HCT116 (cell line): ENCODE results near the gene MYH15. TPM values are rescaled to one million over a fixed set of nuclear protein-coding genes. Genes with fewer than 3 reads are reported as not detected.

Experiments
- ATAC-seq: fragments of 200-7000 bp; cut with Tn5 transposase; 2 replicates; pipeline ENCODE4 v1.9.1; 2020; ENCODE audit warnings: mild to moderate bottlenecking, moderate library complexity
- BruUV-seq: library from RNA; stranded (reverse); fragments of 400-500 nt; replicated peaks from 2 replicates; lab custom pipeline; 2021; lab: Mats Ljungman, UMichigan
- CTCF ChIA-PET: fragments of 300-600 bp; sonication (Branson Sonifier 250); formaldehyde crosslinking; loops from one replicate; lab custom pipeline; 2021; ENCODE audit warnings: antibody characterized with exemption; lab: Charles Lee
- POLR2A ChIA-PET: fragments of 300-600, 350-600 bp; sonication (Branson Sonifier 250); formaldehyde crosslinking; loops from one replicate; lab custom pipeline; 2021; ENCODE audit warnings: antibody characterized with exemption; lab: Charles Lee
- RAD21 ChIA-PET, 2 experiments: fragments of 300-600 bp; sonication (Branson Sonifier 250); formaldehyde crosslinking; loops; one replicate each; lab custom pipeline; 2023; ENCODE audit warnings: low total read pairs in 2 of 2; ENCODE audit not compliant: uncharacterized antibody in 2 of 2, unreplicated experiment in 2 of 2, low non-redundant PET in 1 of 2; lab: Charles Lee
- DNase-seq: peaks from one replicate; pipeline ENCODE4 v3.0.0-alpha.2; 2010; ENCODE audit warnings: low read depth, low spot score
- H2AFZ ChIP-seq: fragments of 200-600 bp; shearing (Covaris generic), sonication (generic); 2 replicates; pipeline ENCODE4 v1.6.1; 2017; ENCODE audit warnings: low read depth, mixed run types, mixed read lengths, antibody characterized with exemption, low read length; ENCODE audit not compliant: poor library complexity, severe bottlenecking
- H3K27ac ChIP-seq: 2 replicates; pipeline ENCODE4 v1.5.1; 2012; ENCODE audit warnings: low read depth, low read length
- H3K27me3 ChIP-seq: fragments of 200-600 bp; sonication (generic); 2 replicates; pipeline ENCODE4 v1.6.1; 2016; ENCODE audit warnings: mixed run types, low read length, mixed read lengths; ENCODE audit not compliant: insufficient read depth
- H3K36me3 ChIP-seq, 2 experiments: fragments of 200-500 bp in 1 of 2; fragments of 200-600 bp in 1 of 2; sonication (Bioruptor generic) in 1 of 2; sonication (generic) in 1 of 2; 2 replicates each; pipeline versions ENCODE4 v1.5.1 to v1.6.1; 2014 to 2016; ENCODE audit warnings: low read length in 2 of 2, inconsistent platforms in 1 of 2, mixed read lengths in 1 of 2, mixed run types in 1 of 2; ENCODE audit not compliant: insufficient read depth in 2 of 2, control insufficient read depth in 1 of 2
- H3K4me1 ChIP-seq, 2 experiments: fragments of 200-600 bp in 1 of 2; sonication (generic) in 1 of 2; 2 replicates each; pipeline versions ENCODE4 v1.5.1 to v1.6.1; 2012 to 2017; ENCODE audit warnings: low read length in 2 of 2, inconsistent platforms in 1 of 2, mild to moderate bottlenecking in 1 of 2, mixed read lengths in 1 of 2, mixed run types in 1 of 2, moderate library complexity in 1 of 2; ENCODE audit not compliant: insufficient read depth in 2 of 2, control insufficient read depth in 1 of 2
- H3K4me2 ChIP-seq: fragments of 200-600 bp; sonication (generic); 2 replicates; pipeline ENCODE4 v1.6.1; 2017; ENCODE audit warnings: mixed run types, low read length, mixed read lengths
- H3K4me3 ChIP-seq, 2 experiments: fragments of 200-600 bp in 1 of 2; sonication (generic) in 1 of 2; replicated peaks in 1 of 2; 2 replicates each; pipeline ENCODE4 v1.5.1; 2011 to 2016; ENCODE audit warnings: low read length in 2 of 2, control low read depth in 1 of 2, low read depth in 1 of 2, mild to moderate bottlenecking in 1 of 2, mixed read lengths in 1 of 2, mixed run types in 1 of 2
- H3K79me2 ChIP-seq: fragments of 200-600 bp; sonication (generic); 2 replicates; pipeline ENCODE4 v1.6.1; 2017; ENCODE audit warnings: mild to moderate bottlenecking, mixed run types, low read length, moderate library complexity, mixed read lengths; ENCODE audit not compliant: insufficient read depth
- H3K9ac ChIP-seq: fragments of 200-600 bp; sonication (generic); 2 replicates; pipeline ENCODE4 v1.6.1; 2016; ENCODE audit warnings: low read length, mixed read lengths
- H3K9me2 ChIP-seq: fragments of 200-600 bp; sonication (generic), shearing (Covaris generic); 2 replicates; pipeline ENCODE4 v1.6.1; 2017; ENCODE audit warnings: mixed run types, mild to moderate bottlenecking, moderate library complexity; ENCODE audit not compliant: insufficient read depth
- H3K9me3 ChIP-seq, 2 experiments: fragments of 200-500 bp in 1 of 2; fragments of 200-600 bp in 1 of 2; sonication (Bioruptor generic) in 1 of 2; sonication (generic) in 1 of 2; 2 replicates each; pipeline ENCODE4 v1.6.1; 2014 to 2017; ENCODE audit warnings: low read length in 2 of 2, mixed read lengths in 2 of 2, inconsistent platforms in 1 of 2, low read depth in 1 of 2, mild to moderate bottlenecking in 1 of 2, mixed run types in 1 of 2, moderate library complexity in 1 of 2; ENCODE audit not compliant: control insufficient read depth in 1 of 2, insufficient read depth in 1 of 2
- H4K20me1 ChIP-seq: fragments of 200-600 bp; sonication (generic), shearing (Covaris generic); 2 replicates; pipeline ENCODE4 v1.6.1; 2017; ENCODE audit warnings: mixed run types, mild to moderate bottlenecking, moderate library complexity; ENCODE audit not compliant: insufficient read depth
- ATF3 ChIP-seq: IDR thresholded peaks from 2 replicates; pipeline ENCODE4 v1.6.1; 2012
- CEBPB ChIP-seq: IDR thresholded peaks from 2 replicates; pipeline ENCODE4 v1.6.1; 2012; ENCODE audit warnings: low read depth
- EGR1 ChIP-seq: IDR thresholded peaks from 2 replicates; pipeline ENCODE4 v1.6.1; 2012; ENCODE audit warnings: low read depth
- ELF1 ChIP-seq: IDR thresholded peaks from 2 replicates; pipeline ENCODE4 v1.6.1; 2012; ENCODE audit warnings: low read depth, borderline replicate concordance
- EZH2 ChIP-seq: fragments of 200-600 bp; sonication (generic); IDR thresholded peaks from 2 replicates; pipeline ENCODE4 v1.6.1; 2017; ENCODE audit warnings: antibody characterized with exemption, mixed run types
- FOSL1 ChIP-seq: IDR thresholded peaks from 2 replicates; pipeline ENCODE4 v1.6.1; 2012; ENCODE audit warnings: low read depth
- JUND ChIP-seq: IDR thresholded peaks from 2 replicates; pipeline ENCODE4 v1.6.1; 2012
- MAX ChIP-seq: IDR thresholded peaks from 2 replicates; pipeline ENCODE4 v1.6.1; 2012
- POLR2AphosphoS5 ChIP-seq: IDR thresholded peaks from 2 replicates; pipeline ENCODE4 v1.6.1; 2011; ENCODE audit warnings: mild to moderate bottlenecking, low read depth, low read length, moderate library complexity
- RAD21 ChIP-seq: IDR thresholded peaks from 2 replicates; pipeline ENCODE4 v1.6.1; 2012; ENCODE audit warnings: low read depth, mild to moderate bottlenecking
- SP1 ChIP-seq: IDR thresholded peaks from 2 replicates; pipeline ENCODE4 v1.6.1; 2012; ENCODE audit warnings: low read depth
- SRF ChIP-seq: IDR thresholded peaks from 2 replicates; pipeline ENCODE4 v1.6.1; 2012; ENCODE audit warnings: low read depth
- TCF7L2 ChIP-seq: IDR thresholded peaks from 2 replicates; pipeline ENCODE4 v1.7.0; 2011; ENCODE audit warnings: borderline replicate concordance, inconsistent platforms; ENCODE audit not compliant: insufficient read depth, insufficient read length; ENCODE audit errors: extremely low read depth
- YY1 ChIP-seq: IDR thresholded peaks from 2 replicates; pipeline ENCODE4 v1.6.1; 2011; ENCODE audit warnings: low read length, low read depth, moderate library complexity, mild to moderate bottlenecking; ENCODE audit not compliant: insufficient replicate concordance; ENCODE audit errors: extremely low read depth
- ZFX ChIP-seq: fragments of 450-650 bp; IDR thresholded peaks from 2 replicates; pipeline ENCODE4 v1.6.1; 2017
- ZNF274 ChIP-seq: fragments of 200-500 bp; sonication (Bioruptor generic); IDR thresholded peaks from 2 replicates; pipeline ENCODE4 v1.6.1; 2014; ENCODE audit warnings: mild to moderate bottlenecking, low read depth, low read length, inconsistent platforms
- intact Hi-C: fragments of 100-400 bp; cut with micrococcal nuclease; formaldehyde crosslinking; loops from 2 replicates; pipeline ENCODE4 v1.10.0; 2022
- total RNA-seq: library from RNA; stranded (reverse); gene quantifications from one replicate; pipeline ENCODE4 v1.2.1, GENCODE V29; 2021; ENCODE audit not compliant: unreplicated experiment
- TF ChIP-seq, protein P1 (sequence below): IDR thresholded peaks from 2 replicates; pipeline ENCODE4 v1.6.1; 2012; ENCODE audit warnings: low read depth

The MYH15 gene
- total RNA-seq, 1 experiment from 2014 or later = 11.2 TPM

DNA sequence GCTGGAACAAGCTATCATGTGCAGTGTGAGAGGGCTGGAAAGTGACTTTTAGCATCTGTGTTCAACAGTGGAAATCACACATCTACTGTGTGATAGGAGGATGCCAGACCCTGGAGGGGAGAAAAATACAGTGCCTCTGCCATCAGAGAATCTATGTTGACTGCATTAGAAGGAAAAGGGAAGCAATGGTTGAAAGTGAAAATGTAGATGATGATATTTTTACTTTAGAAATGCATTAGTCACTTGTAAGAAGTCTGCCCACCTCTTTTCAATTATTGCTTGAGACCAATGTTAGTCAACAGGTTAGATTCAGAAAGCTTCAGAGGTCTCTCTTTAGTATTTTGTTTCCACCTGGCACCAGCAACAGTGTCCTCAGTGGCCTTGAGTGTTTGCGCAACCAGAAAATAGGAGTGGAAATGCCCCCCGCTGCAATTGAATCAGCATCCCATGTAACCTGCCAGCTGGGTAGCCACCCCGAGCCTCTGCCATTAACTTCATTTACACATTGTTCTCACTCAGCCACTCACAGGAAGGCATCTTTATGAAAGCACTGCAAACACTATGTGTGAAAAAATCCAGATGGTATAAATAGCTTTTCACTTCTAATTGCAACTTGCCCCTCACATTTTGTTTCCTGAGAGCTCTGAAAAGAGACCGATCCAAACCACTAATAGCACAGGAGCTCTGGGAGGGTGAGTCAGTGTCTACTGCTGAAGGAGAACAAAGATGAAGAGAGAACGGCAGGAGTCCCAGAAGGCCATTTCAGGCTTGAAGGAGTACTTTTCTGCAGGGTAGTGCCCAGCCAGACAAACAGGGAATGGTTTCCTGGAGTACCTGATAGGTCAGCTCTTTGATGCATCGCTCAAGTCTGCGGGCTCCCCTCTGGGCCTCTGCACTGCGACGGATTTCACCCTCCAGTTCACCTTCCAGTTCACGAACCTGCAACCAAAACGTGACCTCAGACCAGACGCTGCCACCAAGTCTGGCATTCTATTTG lies 122.0 kb downstream of the MYH15 start (continued):
- TF ChIP-seq, protein P1, sequence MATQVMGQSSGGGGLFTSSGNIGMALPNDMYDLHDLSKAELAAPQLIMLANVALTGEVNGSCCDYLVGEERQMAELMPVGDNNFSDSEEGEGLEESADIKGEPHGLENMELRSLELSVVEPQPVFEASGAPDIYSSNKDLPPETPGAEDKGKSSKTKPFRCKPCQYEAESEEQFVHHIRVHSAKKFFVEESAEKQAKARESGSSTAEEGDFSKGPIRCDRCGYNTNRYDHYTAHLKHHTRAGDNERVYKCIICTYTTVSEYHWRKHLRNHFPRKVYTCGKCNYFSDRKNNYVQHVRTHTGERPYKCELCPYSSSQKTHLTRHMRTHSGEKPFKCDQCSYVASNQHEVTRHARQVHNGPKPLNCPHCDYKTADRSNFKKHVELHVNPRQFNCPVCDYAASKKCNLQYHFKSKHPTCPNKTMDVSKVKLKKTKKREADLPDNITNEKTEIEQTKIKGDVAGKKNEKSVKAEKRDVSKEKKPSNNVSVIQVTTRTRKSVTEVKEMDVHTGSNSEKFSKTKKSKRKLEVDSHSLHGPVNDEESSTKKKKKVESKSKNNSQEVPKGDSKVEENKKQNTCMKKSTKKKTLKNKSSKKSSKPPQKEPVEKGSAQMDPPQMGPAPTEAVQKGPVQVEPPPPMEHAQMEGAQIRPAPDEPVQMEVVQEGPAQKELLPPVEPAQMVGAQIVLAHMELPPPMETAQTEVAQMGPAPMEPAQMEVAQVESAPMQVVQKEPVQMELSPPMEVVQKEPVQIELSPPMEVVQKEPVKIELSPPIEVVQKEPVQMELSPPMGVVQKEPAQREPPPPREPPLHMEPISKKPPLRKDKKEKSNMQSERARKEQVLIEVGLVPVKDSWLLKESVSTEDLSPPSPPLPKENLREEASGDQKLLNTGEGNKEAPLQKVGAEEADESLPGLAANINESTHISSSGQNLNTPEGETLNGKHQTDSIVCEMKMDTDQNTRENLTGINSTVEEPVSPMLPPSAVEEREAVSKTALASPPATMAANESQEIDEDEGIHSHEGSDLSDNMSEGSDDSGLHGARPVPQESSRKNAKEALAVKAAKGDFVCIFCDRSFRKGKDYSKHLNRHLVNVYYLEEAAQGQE = no peak
- TF ChIP-seq ATF3 = no peak
- TF ChIP-seq ZNF274 = no peak
- no peak for TF ChIP-seq EGR1
- TF ChIP-seq, all 23 proteins: peak for 0

DNA sequence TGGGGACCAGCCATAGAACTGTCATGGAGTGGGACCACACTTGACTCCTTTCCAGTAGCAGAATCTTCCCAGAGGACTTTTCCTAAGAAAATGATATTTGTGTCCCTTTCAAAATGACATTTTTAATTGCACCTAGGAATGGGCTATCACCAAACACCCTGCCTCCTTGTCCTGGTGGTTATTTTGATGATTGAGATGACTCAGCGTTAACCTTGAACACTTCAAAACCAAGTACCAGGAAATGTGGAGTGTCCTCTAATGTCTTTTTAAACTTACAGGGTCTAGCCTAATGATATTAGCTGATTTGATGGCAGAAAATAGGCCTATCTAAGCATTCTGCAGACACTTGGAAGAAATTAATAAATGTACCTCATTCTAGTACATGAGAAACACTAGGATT lies 123.3 kb downstream of the MYH15 start:
- Histone ChIP-seq H4K20me1 (no peaks in the 10 kb centered on the region), H3K4me2 (no peak overlapping the region), H2AFZ (no peak overlapping the region), H3K4me1 (peaks cover 0 to 3% of the 10 kb centered on the region in 2 experiments; a peak in 1 of 4 replicates), H3K27me3 (no peaks in the 10 kb centered on the region), H3K79me2 (no peaks in the 10 kb centered on the region), H3K9me2 (no peaks in the 10 kb centered on the region), H3K36me3 (no peaks in the 10 kb centered on the region; a peak in 2 of 4 replicates), H3K4me3 (no peak overlapping the region), H3K9me3 (no peaks in the 10 kb centered on the region), H3K27ac (no peak overlapping the region), H3K9ac (no peak overlapping the region)
- intact Hi-C loops = no loop called here
- DNase-seq (no peak), ATAC-seq (no peak)
- ChIA-PET RAD21 (no interaction called here), POLR2A (no interaction called here), CTCF (no interaction called here)
- no TSS peak for BruUV-seq
- no peak for TF ChIP-seq EZH2
- no peak for TF ChIP-seq ELF1
- no peak for TF ChIP-seq CEBPB
- TF ChIP-seq ZNF274 = no peak
- TF ChIP-seq, protein P1 = no peak
- no peak for TF ChIP-seq RAD21
- TF ChIP-seq ATF3 = no peak
- no peak for TF ChIP-seq JUND
- TF ChIP-seq TCF7L2 = no peak
- TF ChIP-seq ZFX = no peak
- no peak for TF ChIP-seq SP1
- TF ChIP-seq FOSL1 = no peak
- TF ChIP-seq POLR2AphosphoS5 = no peak
- TF ChIP-seq YY1 = no peak
- no peak for TF ChIP-seq SRF
- no peak for TF ChIP-seq MAX
